ENCODE measurements around the gene MMP11.

MMP11 gene

DNA sequence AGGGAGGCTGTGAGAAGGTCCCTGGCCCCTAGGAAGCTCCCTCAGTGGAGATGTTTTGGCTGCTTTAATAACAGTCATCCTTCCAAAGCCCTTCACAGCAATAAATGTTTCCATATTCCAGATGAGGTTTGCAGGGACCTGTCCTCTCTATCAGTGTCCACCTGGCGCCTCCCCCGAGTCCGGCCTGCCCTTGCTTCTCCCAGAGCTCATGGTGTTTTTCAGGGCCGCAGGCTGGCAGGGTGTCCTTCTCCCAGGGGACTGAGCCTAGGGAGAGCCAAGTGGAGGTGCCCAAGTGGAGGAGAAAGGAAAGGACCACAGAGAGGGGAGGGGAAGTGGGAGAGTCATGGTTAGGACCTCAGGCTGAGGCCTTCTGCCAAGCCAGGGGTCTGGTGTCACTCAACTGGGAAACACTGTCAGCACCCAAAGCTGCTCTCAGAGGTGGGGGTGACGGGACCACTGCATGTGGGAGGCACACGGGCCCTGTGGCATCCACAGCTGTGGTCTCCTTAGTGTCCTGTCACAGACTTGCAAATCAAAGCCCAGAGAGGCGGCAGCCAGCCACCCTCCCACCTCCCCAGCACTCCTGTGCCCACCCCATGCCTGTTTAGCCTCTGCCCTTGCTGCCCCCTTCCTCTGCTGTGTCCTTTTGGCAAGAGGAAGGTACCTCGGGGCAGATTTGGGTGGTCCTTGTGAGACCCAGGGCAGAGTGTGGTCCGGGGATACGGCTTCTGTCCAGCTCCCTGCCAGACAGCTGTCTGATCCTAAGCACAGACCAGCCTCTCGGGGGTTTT is 59.8 kb downstream of the MMP11 start:
- DNase-seq = no peak

DNA sequence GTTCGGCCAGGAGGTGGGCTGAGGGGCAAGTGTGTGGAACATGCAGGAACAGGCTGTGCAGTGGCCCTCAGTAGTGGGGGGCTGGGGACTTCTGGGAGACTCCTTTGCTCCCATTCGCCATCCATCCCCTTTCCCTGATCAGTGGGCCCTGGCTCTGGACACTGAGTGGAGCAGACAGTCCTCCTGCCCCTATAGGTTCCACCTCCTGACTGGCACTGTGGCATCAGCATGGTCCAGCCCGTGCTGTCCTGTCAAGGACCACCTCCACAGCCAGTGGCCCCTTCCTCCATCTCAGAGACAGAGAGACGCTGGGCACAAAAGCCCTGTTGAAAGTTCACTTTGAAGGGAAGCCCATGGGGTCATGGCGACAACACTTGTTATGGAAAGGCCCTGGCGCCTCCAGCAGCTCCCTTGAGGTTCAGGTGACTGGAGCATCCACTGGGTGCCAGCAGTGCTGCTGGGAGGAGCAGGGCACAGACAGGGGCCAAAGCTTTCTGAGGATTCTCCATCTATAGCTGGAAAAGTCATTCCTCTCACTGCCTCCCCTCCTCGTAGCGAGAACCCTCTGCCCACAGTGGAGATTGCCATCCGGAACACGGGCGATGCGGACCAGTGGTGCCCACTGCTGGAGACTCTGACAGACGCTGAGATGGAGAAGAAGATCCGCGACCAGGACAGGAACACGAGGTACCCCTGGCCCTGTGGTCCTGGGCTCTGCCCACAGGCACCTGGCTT is 60.5 kb downstream of the MMP11 start:
- DNase-seq = no peak

Measured in SHP77 (cell line).